MM.1S (cell line): Measurements from ENCODE around the gene C9orf43.

Source experiments
- CTCF ChIP-seq: fragments of 300-600 bp; sonication (generic); IDR thresholded peaks from 2 replicates; pipeline ENCODE4 v1.5.1; 2016; ENCODE audit warnings: antibody characterized with exemption, low read length, mixed read lengths
- EZH2 ChIP-seq: fragments of 300-600 bp; sonication (generic); optimal IDR thresholded peaks from 2 replicates; pipeline ENCODE3; 2017; ENCODE audit warnings: low read depth, mild to moderate bottlenecking, antibody characterized with exemption, low read length, mixed read lengths
- EZH2phosphoT487 ChIP-seq: fragments of 300-600 bp; sonication (generic); IDR thresholded peaks from 2 replicates; pipeline ENCODE4 v1.6.1; 2018; ENCODE audit warnings: antibody characterized with exemption, low read length

GRCh38 chr9:113368982-113369854, 41.3 kb upstream of the C9orf43 start:
- TF ChIP-seq CTCF (no peak), EZH2 (no peak), EZH2phosphoT487 (no peak)
